ENCODE results near the gene ZCCHC14.
A peak's percentile ranks its signal among the peaks of the same experiment; 100 is the strongest.

ZCCHC14 gene

DNA sequence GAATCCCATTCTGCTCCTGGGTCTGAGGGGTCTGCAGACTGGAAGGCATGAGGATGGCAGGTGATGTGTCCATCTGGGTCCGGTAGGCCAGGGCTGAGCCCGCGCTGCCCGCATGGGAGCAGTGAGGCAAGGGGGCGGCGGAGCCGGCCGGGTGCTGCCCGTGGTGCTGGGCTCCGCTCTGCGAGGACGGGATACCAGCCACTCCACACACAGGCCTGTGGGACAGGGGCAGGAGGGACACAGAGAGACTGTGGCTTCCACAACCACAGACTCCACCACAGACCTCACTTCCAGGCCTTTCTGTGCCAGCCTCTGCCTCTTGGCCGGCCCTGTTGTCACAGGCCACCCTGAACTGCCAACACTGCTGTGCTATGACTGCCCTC, 75.3 kb downstream of the ZCCHC14 start:
- TF ChIP-seq, protein P1, sequence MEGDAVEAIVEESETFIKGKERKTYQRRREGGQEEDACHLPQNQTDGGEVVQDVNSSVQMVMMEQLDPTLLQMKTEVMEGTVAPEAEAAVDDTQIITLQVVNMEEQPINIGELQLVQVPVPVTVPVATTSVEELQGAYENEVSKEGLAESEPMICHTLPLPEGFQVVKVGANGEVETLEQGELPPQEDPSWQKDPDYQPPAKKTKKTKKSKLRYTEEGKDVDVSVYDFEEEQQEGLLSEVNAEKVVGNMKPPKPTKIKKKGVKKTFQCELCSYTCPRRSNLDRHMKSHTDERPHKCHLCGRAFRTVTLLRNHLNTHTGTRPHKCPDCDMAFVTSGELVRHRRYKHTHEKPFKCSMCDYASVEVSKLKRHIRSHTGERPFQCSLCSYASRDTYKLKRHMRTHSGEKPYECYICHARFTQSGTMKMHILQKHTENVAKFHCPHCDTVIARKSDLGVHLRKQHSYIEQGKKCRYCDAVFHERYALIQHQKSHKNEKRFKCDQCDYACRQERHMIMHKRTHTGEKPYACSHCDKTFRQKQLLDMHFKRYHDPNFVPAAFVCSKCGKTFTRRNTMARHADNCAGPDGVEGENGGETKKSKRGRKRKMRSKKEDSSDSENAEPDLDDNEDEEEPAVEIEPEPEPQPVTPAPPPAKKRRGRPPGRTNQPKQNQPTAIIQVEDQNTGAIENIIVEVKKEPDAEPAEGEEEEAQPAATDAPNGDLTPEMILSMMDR (IDR thresholded peaks at IDR 0.05; ENCODE audit: insufficient read depth, low read length, poor library complexity, severe bottlenecking): no peak
- Histone ChIP-seq H3K27me3 (replicated peaks; ENCODE audit: control insufficient read depth, insufficient read depth, low read length) (no peaks in the 10 kb centered on the region; the same call in 1 of the 2 replicates), H3K36me3 (ENCODE audit: control insufficient read depth, insufficient read depth, low read length) (no peaks in the 10 kb centered on the region), H3K4me3 (replicated peaks; ENCODE audit: low read depth, low read length) (no peak overlapping the region)
- DNase-seq (ENCODE audit: extremely low read depth, insufficient read length): no peak

DNA sequence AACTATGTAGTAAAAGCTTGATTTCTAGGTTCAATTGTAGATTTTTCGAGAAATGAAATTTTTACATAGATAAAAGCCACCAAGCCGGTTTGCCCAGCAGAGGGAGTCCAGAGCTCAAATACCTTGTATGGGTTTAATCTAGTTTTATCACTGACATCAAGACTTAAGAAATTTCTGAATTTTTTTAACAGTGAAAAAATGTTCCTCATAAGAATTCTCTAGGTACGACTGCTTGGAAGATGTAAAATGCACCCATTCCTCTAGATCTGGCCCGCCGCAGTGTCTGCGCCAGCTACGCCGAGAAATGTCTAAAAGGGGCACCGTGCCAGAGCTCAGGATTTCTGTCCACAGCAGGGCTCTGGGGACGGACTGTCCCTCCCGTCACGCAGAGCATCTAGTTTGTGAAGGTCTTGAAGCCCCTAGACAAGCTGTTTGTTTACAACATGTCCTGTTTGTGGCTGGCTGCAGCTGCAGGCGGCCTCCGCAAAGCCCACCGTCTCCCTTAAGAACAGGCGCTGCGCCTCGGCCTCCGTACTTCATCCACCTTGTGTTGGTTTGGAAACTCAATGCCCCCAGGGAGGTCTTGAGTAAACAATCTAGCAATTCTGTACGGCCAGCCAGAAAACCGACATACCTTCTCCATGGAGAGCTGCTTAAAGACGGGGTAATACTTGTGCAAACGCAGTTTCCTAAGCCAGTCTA, 75.8 kb downstream of the ZCCHC14 start:
- Histone ChIP-seq H3K27me3 (replicated peaks; ENCODE audit: control insufficient read depth, insufficient read depth, low read length) (no peaks in the 10 kb centered on the region; the same call in 1 of the 2 replicates), H3K36me3 (ENCODE audit: control insufficient read depth, insufficient read depth, low read length) (no peaks in the 10 kb centered on the region), H3K4me3 (replicated peaks; ENCODE audit: low read depth, low read length) (no peak overlapping the region)
- DNase-seq (ENCODE audit: extremely low read depth, insufficient read length): no peak
- TF ChIP-seq, protein P1 (IDR thresholded peaks at IDR 0.05; ENCODE audit: insufficient read depth, low read length, poor library complexity, severe bottlenecking): peak; percentile 51

DNA sequence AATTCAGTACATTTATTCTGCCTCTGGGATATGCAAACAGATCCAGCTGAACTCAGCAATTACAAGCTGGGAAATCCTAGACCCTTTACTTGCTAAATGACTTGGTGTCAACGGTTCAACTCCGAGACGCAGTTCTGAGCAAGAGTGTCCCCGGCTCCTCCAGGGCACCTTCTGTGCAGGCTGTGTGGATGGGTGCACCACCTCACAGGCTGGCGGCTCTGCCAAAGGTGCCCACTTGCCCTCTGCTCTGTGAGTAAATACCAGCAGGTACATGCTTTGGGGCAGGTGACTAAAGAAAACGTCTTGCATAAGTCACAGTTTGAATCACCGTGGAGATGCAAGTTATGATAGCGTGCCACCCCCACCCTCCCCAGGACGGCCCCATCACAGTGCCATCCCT, 77.4 kb downstream of the ZCCHC14 start:
- TF ChIP-seq, protein P1 (IDR thresholded peaks at IDR 0.05; ENCODE audit: insufficient read depth, low read length, poor library complexity, severe bottlenecking): no peak
- no peaks in the 10 kb centered on the region; the same call in 1 of the 2 replicates for H3K27me3 ChIP-seq (replicated peaks; ENCODE audit: control insufficient read depth, insufficient read depth, low read length)
- no peak for DNase-seq (ENCODE audit: extremely low read depth, insufficient read length)
- H3K4me3 ChIP-seq (replicated peaks; ENCODE audit: low read depth, low read length): no peak overlapping the region
- no peaks in the 10 kb centered on the region for H3K36me3 ChIP-seq (ENCODE audit: control insufficient read depth, insufficient read depth, low read length)

DNA sequence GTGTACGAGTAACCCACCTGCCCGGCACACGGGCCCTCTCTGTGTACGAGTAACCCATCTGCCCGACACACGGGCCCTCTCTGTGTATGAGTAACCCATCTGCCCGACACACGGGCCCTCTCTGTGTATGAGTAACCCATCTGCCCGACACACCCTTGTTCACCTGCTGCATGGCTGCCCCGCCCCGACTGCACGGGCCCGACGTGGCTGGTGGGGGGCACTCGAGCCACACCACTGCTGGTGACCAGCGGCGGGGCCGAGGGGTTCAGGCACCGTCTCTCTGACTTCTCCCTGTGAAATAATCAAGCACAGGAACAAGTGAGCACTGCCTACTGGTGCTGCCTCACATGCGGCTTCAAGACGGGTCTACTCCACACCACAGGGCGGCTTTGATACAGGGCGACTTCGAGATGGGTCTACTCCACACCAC, 78.6 kb downstream of the ZCCHC14 start:
- Histone ChIP-seq H3K27me3 (replicated peaks; ENCODE audit: control insufficient read depth, insufficient read depth, low read length) (no peaks in the 10 kb centered on the region; the same call in 1 of the 2 replicates), H3K36me3 (ENCODE audit: control insufficient read depth, insufficient read depth, low read length) (no peaks in the 10 kb centered on the region), H3K4me3 (replicated peaks; ENCODE audit: low read depth, low read length) (no peak overlapping the region)
- TF ChIP-seq, protein P1 (IDR thresholded peaks at IDR 0.05; ENCODE audit: insufficient read depth, low read length, poor library complexity, severe bottlenecking): no peak
- DNase-seq (ENCODE audit: extremely low read depth, insufficient read length): no peak

DNA sequence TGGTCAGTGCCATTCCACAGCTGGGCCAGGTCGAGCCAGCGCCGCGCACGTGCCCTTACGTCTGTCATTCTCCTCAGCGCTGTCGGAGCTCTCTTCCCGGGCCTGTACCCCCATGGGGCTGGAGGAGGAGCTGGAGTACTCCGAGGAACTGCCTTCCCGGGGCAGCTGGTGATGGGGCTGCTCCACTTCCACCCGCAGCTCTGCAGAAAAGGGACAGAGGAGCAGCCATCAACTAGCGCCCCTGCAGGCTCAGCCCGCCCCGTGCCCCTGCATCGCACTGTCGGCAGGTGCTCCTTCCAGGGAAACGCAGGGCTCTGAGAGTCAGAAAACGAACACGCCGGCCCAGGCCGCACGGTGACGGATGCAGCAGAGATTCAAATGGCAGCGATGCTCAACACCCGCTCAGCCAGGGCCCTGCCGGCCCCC, 79.8 kb downstream of the ZCCHC14 start:
- no peak for DNase-seq (ENCODE audit: extremely low read depth, insufficient read length)
- TF ChIP-seq, protein P1 (IDR thresholded peaks at IDR 0.05; ENCODE audit: insufficient read depth, low read length, poor library complexity, severe bottlenecking): no peak
- H3K4me3 ChIP-seq (replicated peaks; ENCODE audit: low read depth, low read length): no peak overlapping the region
- H3K36me3 ChIP-seq (ENCODE audit: control insufficient read depth, insufficient read depth, low read length): no peaks in the 10 kb centered on the region
- no peaks in the 10 kb centered on the region; the same call in 1 of the 2 replicates for H3K27me3 ChIP-seq (replicated peaks; ENCODE audit: control insufficient read depth, insufficient read depth, low read length)

Data from GM06990 (cell line).